ENCODE results near the gene TRIP12. TPM values are rescaled to one million over a fixed set of nuclear protein-coding genes. Genes with fewer than 3 reads are reported as not detected.
A peak's percentile ranks its signal among the peaks of the same experiment; 100 is the strongest.
"Not testable (repeated sequence)": the region's sequence is repeated elsewhere in the genome, so short reads cannot be mapped to it uniquely, and the experiment has no call there.

The TRIP12 gene
- total RNA-seq, 1 donor: 249 TPM

GRCh38 chr2:229749779-229750178 lies 172.0 kb downstream of the TRIP12 start:
- no peak for DNase-seq (ENCODE audit: insufficient read length, low spot score, missing footprints)
- no peak overlapping the region for H3K27ac ChIP-seq (ENCODE audit: low read depth, low read length)
- H4K20me1 ChIP-seq (ENCODE audit: insufficient read depth, low read length): no peaks in the 10 kb centered on the region
- TF ChIP-seq CTCF (IDR thresholded peaks at IDR 0.05; ENCODE audit: extremely low read depth, low read depth, low read length): no peak
- H3K36me3 ChIP-seq (ENCODE audit: insufficient read depth, low read length): no peaks in the 10 kb centered on the region
- H3K9me3 ChIP-seq (ENCODE audit: low read depth, low read length): no peaks in the 10 kb centered on the region
- no peak overlapping the region for H3K4me3 ChIP-seq (ENCODE audit: insufficient read depth, low read length)
- no peaks in the 10 kb centered on the region for H3K4me1 ChIP-seq (ENCODE audit: insufficient read depth, low read length)
- H3K4me2 ChIP-seq (ENCODE audit: insufficient read depth, low read length): no peak overlapping the region
- H3K27me3 ChIP-seq (ENCODE audit: insufficient read depth, low read length): no peaks in the 10 kb centered on the region
- H3K79me2 ChIP-seq (ENCODE audit: insufficient read depth, low read length): no peaks in the 10 kb centered on the region
- H2AFZ ChIP-seq (ENCODE audit: low read length): no peak overlapping the region

- no peak overlapping the region for H3K4me3 ChIP-seq (ENCODE audit: insufficient read depth, low read length)
- no peak for TF ChIP-seq CTCF (IDR thresholded peaks at IDR 0.05; ENCODE audit: extremely low read depth, low read depth, low read length)
- no peaks in the 10 kb centered on the region for H3K9me3 ChIP-seq (ENCODE audit: low read depth, low read length)
- no peaks in the 10 kb centered on the region for H4K20me1 ChIP-seq (ENCODE audit: insufficient read depth, low read length)
- no peak overlapping the region for H2AFZ ChIP-seq (ENCODE audit: low read length)
- H3K27me3 ChIP-seq (ENCODE audit: insufficient read depth, low read length): no peaks in the 10 kb centered on the region
- H3K27ac ChIP-seq (ENCODE audit: low read depth, low read length): no peak overlapping the region
- H3K4me2 ChIP-seq (ENCODE audit: insufficient read depth, low read length): no peak overlapping the region
- H3K36me3 ChIP-seq (ENCODE audit: insufficient read depth, low read length): no peaks in the 10 kb centered on the region
- DNase-seq (ENCODE audit: insufficient read length, low spot score, missing footprints): no peak
- H3K79me2 ChIP-seq (ENCODE audit: insufficient read depth, low read length): no peaks in the 10 kb centered on the region
- no peaks in the 10 kb centered on the region for H3K4me1 ChIP-seq (ENCODE audit: insufficient read depth, low read length)
Observed at GRCh38 chr2:229748950-229749349, 172.9 kb downstream of the TRIP12 start.

- DNase-seq (ENCODE audit: insufficient read length, low spot score, missing footprints); H2AFZ ChIP-seq (ENCODE audit: low read length); H3K27me3 ChIP-seq (ENCODE audit: insufficient read depth, low read length); H3K9me3 ChIP-seq (ENCODE audit: low read depth, low read length); H3K4me2 ChIP-seq (ENCODE audit: insufficient read depth, low read length); H4K20me1 ChIP-seq (ENCODE audit: insufficient read depth, low read length); H3K4me3 ChIP-seq (ENCODE audit: insufficient read depth, low read length); H3K79me2 ChIP-seq (ENCODE audit: insufficient read depth, low read length); H3K36me3 ChIP-seq (ENCODE audit: insufficient read depth, low read length); H3K27ac ChIP-seq (ENCODE audit: low read depth, low read length); H3K4me1 ChIP-seq (ENCODE audit: insufficient read depth, low read length): not testable (repeated sequence)
Observed at GRCh38 chr2:229742691-229743090, 179.1 kb downstream of the TRIP12 start.

GRCh38 chr2:229740279-229740678 lies 181.5 kb downstream of the TRIP12 start:
- no peak overlapping the region for H2AFZ ChIP-seq (ENCODE audit: low read length)
- H3K79me2 ChIP-seq (ENCODE audit: insufficient read depth, low read length): no peaks in the 10 kb centered on the region
- H3K9me3 ChIP-seq (ENCODE audit: low read depth, low read length): peaks cover 2% of the 10 kb centered on the region
- no peak overlapping the region for H3K27ac ChIP-seq (ENCODE audit: low read depth, low read length)
- no peak overlapping the region for H3K4me2 ChIP-seq (ENCODE audit: insufficient read depth, low read length)
- no peak overlapping the region for H3K4me3 ChIP-seq (ENCODE audit: insufficient read depth, low read length)
- no peaks in the 10 kb centered on the region for H4K20me1 ChIP-seq (ENCODE audit: insufficient read depth, low read length)
- H3K27me3 ChIP-seq (ENCODE audit: insufficient read depth, low read length): no peaks in the 10 kb centered on the region
- DNase-seq (ENCODE audit: insufficient read length, low spot score, missing footprints): peak; percentile 41
- TF ChIP-seq CTCF (IDR thresholded peaks at IDR 0.05; ENCODE audit: extremely low read depth, low read depth, low read length): no peak
- no peaks in the 10 kb centered on the region for H3K4me1 ChIP-seq (ENCODE audit: insufficient read depth, low read length)
- H3K36me3 ChIP-seq (ENCODE audit: insufficient read depth, low read length): no peaks in the 10 kb centered on the region

Data from osteoblast (primary cell).